Measurements from ENCODE around the gene TIA1.

Gene TIA1

GRCh38 chr2:70261501-70261900, 13.1 kb upstream of the TIA1 start:
- H3K9ac ChIP-seq (ENCODE audit: low read length): no peak overlapping the region
- H3K79me2 ChIP-seq (ENCODE audit: insufficient read depth, low read length): no peaks in the 10 kb centered on the region
- no peak overlapping the region for H3K27ac ChIP-seq (ENCODE audit: low read depth, low read length)
- H3K9me3 ChIP-seq (ENCODE audit: insufficient read depth, low read length): no peaks in the 10 kb centered on the region
- H4K20me1 ChIP-seq (ENCODE audit: low read depth, low read length): no peaks in the 10 kb centered on the region
- H3K4me3 ChIP-seq (ENCODE audit: insufficient read depth, low read length, poor library complexity, severe bottlenecking): no peak overlapping the region
- no peaks in the 10 kb centered on the region for H3K27me3 ChIP-seq (ENCODE audit: low read length)
- no peak overlapping the region for H3K4me2 ChIP-seq (ENCODE audit: low read depth, low read length, poor library complexity, severe bottlenecking)
- H3K36me3 ChIP-seq (ENCODE audit: low read length): no peaks in the 10 kb centered on the region
- H3K9me2 ChIP-seq (replicated peaks; ENCODE audit: insufficient read depth, low read length): no peaks in the 10 kb centered on the region
- no peak overlapping the region for H2AFZ ChIP-seq (ENCODE audit: low read depth, low read length, severe bottlenecking)
- 0 out of 2 replicates have a peak, but pooled peaks cover 7% of the 10 kb centered on the region for H3F3A ChIP-seq (ENCODE audit: insufficient read depth)
- TF ChIP-seq EZH2phosphoT487 (conservative IDR thresholded peaks at IDR 0.05; ENCODE audit: low read length) (no peak), CTCF (IDR thresholded peaks at IDR 0.05; ENCODE audit: insufficient read depth, low read length, poor library complexity, severe bottlenecking) (no peak)

GRCh38 chr2:70258532-70258875, 10.1 kb upstream of the TIA1 start:
- Histone ChIP-seq H3K36me3 (ENCODE audit: low read length) (no peaks in the 10 kb centered on the region), H3K4me3 (ENCODE audit: insufficient read depth, low read length, poor library complexity, severe bottlenecking) (peak overlapping the region; percentile 64), H3K9me3 (ENCODE audit: insufficient read depth, low read length) (no peaks in the 10 kb centered on the region), H4K20me1 (ENCODE audit: low read depth, low read length) (no peaks in the 10 kb centered on the region), H3K27ac (ENCODE audit: low read depth, low read length) (no peak overlapping the region), H3K4me2 (ENCODE audit: low read depth, low read length, poor library complexity, severe bottlenecking) (peak overlapping the region; percentile 100), H2AFZ (ENCODE audit: low read depth, low read length, severe bottlenecking) (peak overlapping the region; percentile 100), H3K9me2 (replicated peaks; ENCODE audit: insufficient read depth, low read length) (no peaks in the 10 kb centered on the region), H3K27me3 (ENCODE audit: low read length) (no peaks in the 10 kb centered on the region), H3F3A (ENCODE audit: insufficient read depth) (peaks cover 16% of the 10 kb centered on the region), H3K9ac (ENCODE audit: low read length) (peak overlapping the region; percentile 73), H3K79me2 (ENCODE audit: insufficient read depth, low read length) (no peaks in the 10 kb centered on the region)
- TF ChIP-seq EZH2phosphoT487 (conservative IDR thresholded peaks at IDR 0.05; ENCODE audit: low read length): no peak
- TF ChIP-seq CTCF (IDR thresholded peaks at IDR 0.05; ENCODE audit: insufficient read depth, low read length, poor library complexity, severe bottlenecking): no peak

- Histone ChIP-seq H3K4me2 (ENCODE audit: low read depth, low read length, poor library complexity, severe bottlenecking) (no peak overlapping the region), H3K27me3 (ENCODE audit: low read length) (no peaks in the 10 kb centered on the region), H3K27ac (ENCODE audit: low read depth, low read length) (no peak overlapping the region), H3K36me3 (ENCODE audit: low read length) (no peaks in the 10 kb centered on the region), H2AFZ (ENCODE audit: low read depth, low read length, severe bottlenecking) (no peak overlapping the region), H3K4me3 (ENCODE audit: insufficient read depth, low read length, poor library complexity, severe bottlenecking) (no peak overlapping the region), H3F3A (ENCODE audit: insufficient read depth) (peaks cover 23% of the 10 kb centered on the region), H3K79me2 (ENCODE audit: insufficient read depth, low read length) (no peaks in the 10 kb centered on the region), H3K9me3 (ENCODE audit: insufficient read depth, low read length) (no peaks in the 10 kb centered on the region), H4K20me1 (ENCODE audit: low read depth, low read length) (no peaks in the 10 kb centered on the region), H3K9me2 (replicated peaks; ENCODE audit: insufficient read depth, low read length) (no peaks in the 10 kb centered on the region), H3K9ac (ENCODE audit: low read length) (no peak overlapping the region)
- TF ChIP-seq CTCF (IDR thresholded peaks at IDR 0.05; ENCODE audit: insufficient read depth, low read length, poor library complexity, severe bottlenecking): no peak
- TF ChIP-seq EZH2phosphoT487 (conservative IDR thresholded peaks at IDR 0.05; ENCODE audit: low read length): no peak
Observed at GRCh38 chr2:70255637-70256314, 7.3 kb upstream of the TIA1 start.
